AG04449 (cell line): ENCODE data around the gene KCNQ1OT1.

Experiments used
- CTCF ChIA-PET: fragments of 350-600 bp; formaldehyde crosslinking; extraction: SDS; loops from one replicate; lab custom pipeline; 2021; ENCODE audit warnings: antibody characterized with exemption; lab: Yijun Ruan, JAX
- POLR2A ChIA-PET: fragments of 400-600, 350-600 bp; formaldehyde crosslinking; extraction: SDS; loops from one replicate; lab custom pipeline; 2020; ENCODE audit warnings: antibody characterized with exemption, inconsistent platforms; lab: Yijun Ruan, JAX
- DNase-seq: peaks from one replicate; pipeline ENCODE4 v3.0.0-alpha.2; 2010; ENCODE audit warnings: low read depth, low spot score
- H3K4me3 ChIP-seq: 2 replicates; pipeline ENCODE4 v1.5.1; 2011; ENCODE audit warnings: low read depth, mild to moderate bottlenecking, control low read depth, low read length
- CTCF ChIP-seq: IDR thresholded peaks from one replicate; pipeline ENCODE4 v1.5.1; 2011; ENCODE audit warnings: mild to moderate bottlenecking, moderate library complexity, low read length, control low read depth, inconsistent platforms; ENCODE audit not compliant: insufficient read depth; ENCODE audit errors: missing control alignments

Gene KCNQ1OT1

GRCh38 chr11:2559527-2560311, 140.1 kb downstream of the KCNQ1OT1 start:
- CTCF ChIA-PET: no interaction called here
- POLR2A ChIA-PET: interaction anchor here (0.6 kb wide), 1 partner anchor 342 kb away, joined by 3 read pairs; a partner anchor contains a TSS
- H3K4me3 ChIP-seq: no peak overlapping the region
- TF ChIP-seq CTCF: no peak
- no peak for DNase-seq

GRCh38 chr11:2558861-2559526, 140.8 kb downstream of the KCNQ1OT1 start:
- TF ChIP-seq CTCF: no peak
- POLR2A ChIA-PET: interaction anchor here (0.6 kb wide), 1 partner anchor 343 kb away, joined by 3 read pairs; a partner anchor contains a TSS
- no peak overlapping the region for H3K4me3 ChIP-seq
- CTCF ChIA-PET: no interaction called here
- DNase-seq: no peak

GRCh38 chr11:2558397-2558796, 141.4 kb downstream of the KCNQ1OT1 start:
- DNase-seq: no peak
- ChIA-PET CTCF (no interaction called here), POLR2A (no interaction called here)
- TF ChIP-seq CTCF: no peak
- no peak overlapping the region for H3K4me3 ChIP-seq
